Suprapubic skin (tissue), 4 donors: ENCODE results near the gene CAMK2A.

Experiments
- EP300 ChIP-seq: sonication (generic); formaldehyde crosslinking; IDR thresholded peaks from one replicate; pipeline ENCODE4 v1.6.1; 2017; ENCODE audit warnings: antibody characterized with exemption
- POLR2A ChIP-seq, 2 donors: fragments of 450-650 bp; IDR thresholded peaks; one replicate each; pipeline ENCODE4 v1.6.1; 2017; ENCODE audit warnings: antibody characterized with exemption in 2 of 2, mild to moderate bottlenecking in 2 of 2, moderate library complexity in 2 of 2
- POLR2AphosphoS5 ChIP-seq, 3 donors: sonication (generic); formaldehyde crosslinking; IDR thresholded peaks; one replicate each; pipeline ENCODE4 v1.6.1; 2017; ENCODE audit warnings: antibody characterized with exemption in 3 of 3
- TF ChIP-seq, protein P1 (sequence below), 2 donors: fragments of 200-600 bp in 1 of 2; fragments of 450-650 bp in 1 of 2; sonication (generic) in 1 of 2; IDR thresholded peaks; one replicate each; pipeline ENCODE4 v1.5.1; 2016 to 2019; ENCODE audit warnings: antibody characterized with exemption in 2 of 2, mild to moderate bottlenecking in 1 of 2, moderate library complexity in 1 of 2

DNA sequence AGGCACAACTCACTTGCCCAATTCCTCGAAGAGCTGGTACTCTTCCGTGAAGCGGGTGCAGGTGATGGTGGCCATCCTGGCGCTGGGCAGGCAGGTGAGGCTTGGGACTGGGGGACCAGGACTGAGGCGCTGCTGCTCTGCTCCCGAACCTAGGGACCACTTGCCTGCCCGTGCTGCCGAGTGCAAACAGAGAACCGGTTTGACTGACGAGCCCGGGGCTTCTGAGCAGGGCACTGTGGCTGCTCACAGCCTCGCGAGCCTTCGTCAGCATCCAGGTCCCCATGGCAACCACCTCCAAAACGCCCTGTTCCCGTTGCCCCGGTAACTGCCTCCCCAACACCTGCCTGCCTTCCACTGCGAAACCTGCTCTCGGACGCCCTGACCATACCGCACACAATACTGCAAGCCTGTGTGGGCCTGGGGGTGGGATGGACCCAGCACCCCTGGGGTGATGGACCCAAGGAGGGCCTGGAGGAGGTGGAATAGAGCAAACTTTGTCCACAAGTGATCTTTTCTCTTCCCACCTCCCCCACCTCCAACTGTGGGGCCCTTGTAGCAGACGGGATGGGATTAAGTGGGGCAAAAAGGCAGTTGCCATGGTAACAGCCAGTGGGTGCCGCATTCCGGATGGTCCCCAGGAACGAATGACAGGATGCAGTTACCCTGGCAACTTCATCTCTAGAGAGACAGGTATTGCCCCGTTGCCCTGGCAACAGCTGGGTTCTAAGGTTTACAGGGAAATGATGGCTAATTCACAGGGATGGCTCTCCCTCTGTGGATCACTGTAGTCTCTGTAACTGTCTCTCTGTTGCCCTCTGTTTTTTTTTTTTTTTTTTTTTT lies at the start of gene CAMK2A:
- TF ChIP-seq, protein P1, sequence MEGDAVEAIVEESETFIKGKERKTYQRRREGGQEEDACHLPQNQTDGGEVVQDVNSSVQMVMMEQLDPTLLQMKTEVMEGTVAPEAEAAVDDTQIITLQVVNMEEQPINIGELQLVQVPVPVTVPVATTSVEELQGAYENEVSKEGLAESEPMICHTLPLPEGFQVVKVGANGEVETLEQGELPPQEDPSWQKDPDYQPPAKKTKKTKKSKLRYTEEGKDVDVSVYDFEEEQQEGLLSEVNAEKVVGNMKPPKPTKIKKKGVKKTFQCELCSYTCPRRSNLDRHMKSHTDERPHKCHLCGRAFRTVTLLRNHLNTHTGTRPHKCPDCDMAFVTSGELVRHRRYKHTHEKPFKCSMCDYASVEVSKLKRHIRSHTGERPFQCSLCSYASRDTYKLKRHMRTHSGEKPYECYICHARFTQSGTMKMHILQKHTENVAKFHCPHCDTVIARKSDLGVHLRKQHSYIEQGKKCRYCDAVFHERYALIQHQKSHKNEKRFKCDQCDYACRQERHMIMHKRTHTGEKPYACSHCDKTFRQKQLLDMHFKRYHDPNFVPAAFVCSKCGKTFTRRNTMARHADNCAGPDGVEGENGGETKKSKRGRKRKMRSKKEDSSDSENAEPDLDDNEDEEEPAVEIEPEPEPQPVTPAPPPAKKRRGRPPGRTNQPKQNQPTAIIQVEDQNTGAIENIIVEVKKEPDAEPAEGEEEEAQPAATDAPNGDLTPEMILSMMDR (IDR thresholded peaks at IDR 0.05) = no peak
- TF ChIP-seq POLR2A (IDR thresholded peaks at IDR 0.05) = no peak
- TF ChIP-seq EP300 = no peak
- TF ChIP-seq POLR2AphosphoS5 (IDR thresholded peaks at IDR 0.05) = no peak
